Suprapubic skin (tissue), 4 donors: Measurements from ENCODE around the gene FLVCR2. TPM values are rescaled to one million over a fixed set of nuclear protein-coding genes. Genes with fewer than 3 reads are reported as not detected.

Experiments used
- DNase-seq, 2 donors: peaks; one replicate each; pipeline ENCODE4 v3.0.0-alpha.2; 2019; ENCODE audit warnings: low spot score in 2 of 2
- H3K27ac ChIP-seq: fragments of 200-600 bp; sonication (generic); one replicate; pipeline ENCODE4 v1.5.1; 2019
- H3K27me3 ChIP-seq: fragments of 200-600 bp; sonication (generic); one replicate; pipeline ENCODE4 v1.5.1; 2019
- H3K36me3 ChIP-seq: fragments of 200-600 bp; sonication (generic); one replicate; pipeline ENCODE4 v1.5.1; 2019
- H3K4me1 ChIP-seq: fragments of 200-600 bp; sonication (generic); one replicate; pipeline ENCODE4 v1.5.1; 2019
- H3K4me3 ChIP-seq: fragments of 200-600 bp; sonication (generic); one replicate; pipeline ENCODE4 v1.5.1; 2019; ENCODE audit warnings: mild to moderate bottlenecking
- H3K9me3 ChIP-seq: fragments of 200-600 bp; sonication (generic); one replicate; pipeline ENCODE4 v1.5.1; 2019
- EP300 ChIP-seq: sonication (generic); formaldehyde crosslinking; IDR thresholded peaks from one replicate; pipeline ENCODE4 v1.6.1; 2017; ENCODE audit warnings: antibody characterized with exemption
- POLR2A ChIP-seq, 2 donors: fragments of 450-650 bp; IDR thresholded peaks; one replicate each; pipeline ENCODE4 v1.6.1; 2017; ENCODE audit warnings: antibody characterized with exemption in 2 of 2, mild to moderate bottlenecking in 2 of 2, moderate library complexity in 2 of 2
- POLR2AphosphoS5 ChIP-seq, 3 donors: sonication (generic); formaldehyde crosslinking; IDR thresholded peaks; one replicate each; pipeline ENCODE4 v1.6.1; 2017; ENCODE audit warnings: antibody characterized with exemption in 3 of 3
- WGBS: methylation state at CpG from one replicate; pipeline ENCODE4 v1.1.5; 2018; 5-methylcytosine and 5-hydroxymethylcytosine counted together
- total RNA-seq, 4 donors: library from RNA; depleted of rRNA; stranded (reverse); fragments of >200 nt; gene quantifications; one replicate each; pipeline ENCODE4 v1.1.0, GENCODE V29; 2016
- TF ChIP-seq, protein P1 (sequence below), 2 donors: fragments of 200-600 bp in 1 of 2; fragments of 450-650 bp in 1 of 2; sonication (generic) in 1 of 2; IDR thresholded peaks; one replicate each; pipeline ENCODE4 v1.5.1; 2016 to 2019; ENCODE audit warnings: antibody characterized with exemption in 2 of 2, mild to moderate bottlenecking in 1 of 2, moderate library complexity in 1 of 2

FLVCR2 gene
- total RNA-seq, 4 donors from 2014 or later = 9.0 to 23.4 (median 17.4) TPM

DNA sequence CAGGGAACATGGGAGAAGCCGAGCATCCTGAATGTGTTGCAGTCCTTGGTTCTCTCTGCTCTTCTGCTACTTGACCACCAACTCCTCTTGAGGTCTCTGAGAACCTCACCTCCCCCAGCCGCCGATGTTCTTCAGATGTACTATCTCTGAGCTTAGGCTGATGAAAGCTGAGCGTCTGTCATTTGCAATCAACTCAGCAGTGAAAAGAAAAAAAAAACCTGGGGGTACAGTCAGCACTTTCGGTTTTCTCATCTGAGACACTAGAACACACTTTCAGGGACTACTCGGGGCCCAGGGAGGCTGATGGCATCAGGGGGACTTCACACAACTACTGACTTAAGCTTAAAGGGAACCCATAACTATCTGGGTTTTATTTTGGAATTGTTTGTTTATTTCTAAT lies 9.6 kb upstream of the FLVCR2 start:
- no peak for DNase-seq
- Histone ChIP-seq H3K36me3 (no peaks in the 10 kb centered on the region), H3K4me3 (no peak overlapping the region), H3K4me1 (no peaks in the 10 kb centered on the region), H3K27me3 (no peaks in the 10 kb centered on the region), H3K27ac (no peak overlapping the region), H3K9me3 (no peaks in the 10 kb centered on the region)
- 94% methylated on average over 6 of the region's 6 CpGs for WGBS
- TF ChIP-seq EP300 (no peak), POLR2AphosphoS5 (IDR thresholded peaks at IDR 0.05) (no peak), POLR2A (IDR thresholded peaks at IDR 0.05) (no peak)
- TF ChIP-seq, protein P1, sequence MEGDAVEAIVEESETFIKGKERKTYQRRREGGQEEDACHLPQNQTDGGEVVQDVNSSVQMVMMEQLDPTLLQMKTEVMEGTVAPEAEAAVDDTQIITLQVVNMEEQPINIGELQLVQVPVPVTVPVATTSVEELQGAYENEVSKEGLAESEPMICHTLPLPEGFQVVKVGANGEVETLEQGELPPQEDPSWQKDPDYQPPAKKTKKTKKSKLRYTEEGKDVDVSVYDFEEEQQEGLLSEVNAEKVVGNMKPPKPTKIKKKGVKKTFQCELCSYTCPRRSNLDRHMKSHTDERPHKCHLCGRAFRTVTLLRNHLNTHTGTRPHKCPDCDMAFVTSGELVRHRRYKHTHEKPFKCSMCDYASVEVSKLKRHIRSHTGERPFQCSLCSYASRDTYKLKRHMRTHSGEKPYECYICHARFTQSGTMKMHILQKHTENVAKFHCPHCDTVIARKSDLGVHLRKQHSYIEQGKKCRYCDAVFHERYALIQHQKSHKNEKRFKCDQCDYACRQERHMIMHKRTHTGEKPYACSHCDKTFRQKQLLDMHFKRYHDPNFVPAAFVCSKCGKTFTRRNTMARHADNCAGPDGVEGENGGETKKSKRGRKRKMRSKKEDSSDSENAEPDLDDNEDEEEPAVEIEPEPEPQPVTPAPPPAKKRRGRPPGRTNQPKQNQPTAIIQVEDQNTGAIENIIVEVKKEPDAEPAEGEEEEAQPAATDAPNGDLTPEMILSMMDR (IDR thresholded peaks at IDR 0.05) = no peak

DNA sequence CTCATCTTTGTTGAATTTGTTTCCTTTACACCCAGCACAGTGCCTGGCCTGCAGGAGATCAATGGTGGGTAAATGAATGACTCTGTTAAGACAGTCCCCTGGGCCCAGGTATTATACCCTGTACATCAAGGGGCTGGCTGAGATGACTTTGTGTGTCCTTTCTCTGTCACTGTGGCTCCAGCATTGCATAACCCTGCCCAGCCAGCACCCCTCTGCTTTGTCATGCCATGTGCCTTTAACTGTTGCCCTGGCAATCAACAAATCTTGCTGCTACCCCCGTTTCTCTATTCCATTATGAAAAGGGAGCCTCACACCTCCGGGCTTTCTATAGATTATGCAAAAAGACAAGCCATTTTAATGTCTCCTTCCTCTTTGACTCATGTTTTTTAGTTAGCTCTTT lies 7.6 kb upstream of the FLVCR2 start:
- no peaks in the 10 kb centered on the region for H3K4me1 ChIP-seq
- H3K27ac ChIP-seq = no peak overlapping the region
- H3K4me3 ChIP-seq = no peak overlapping the region
- no peak for TF ChIP-seq POLR2AphosphoS5 (IDR thresholded peaks at IDR 0.05)
- no peak for TF ChIP-seq EP300
- TF ChIP-seq, protein P1 (IDR thresholded peaks at IDR 0.05) = no peak
- TF ChIP-seq POLR2A (IDR thresholded peaks at IDR 0.05) = no peak
- no peak for DNase-seq
- no peaks in the 10 kb centered on the region for H3K9me3 ChIP-seq
- H3K36me3 ChIP-seq = no peaks in the 10 kb centered on the region
- WGBS = 58% methylated on average over 2 of the region's 2 CpGs
- no peaks in the 10 kb centered on the region for H3K27me3 ChIP-seq

DNA sequence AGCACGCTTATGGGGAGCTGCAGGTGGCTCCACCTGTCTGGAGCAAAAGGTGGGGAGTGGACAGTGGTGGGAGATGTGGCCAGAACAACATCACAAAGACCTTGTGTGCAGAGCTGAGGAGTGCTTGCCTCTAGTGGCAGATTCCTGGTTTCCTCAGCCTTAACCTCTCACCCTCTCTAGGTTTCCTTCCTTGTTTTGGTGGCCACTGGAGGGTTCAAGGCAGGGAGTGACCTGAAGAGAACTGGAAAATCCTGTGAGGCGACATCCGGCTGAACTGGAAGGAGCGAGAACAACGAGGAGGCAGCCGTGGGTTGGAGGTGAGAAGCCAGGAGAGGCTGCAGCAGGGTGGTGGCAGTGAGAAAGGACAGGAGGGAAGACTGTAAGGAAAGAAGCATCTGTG lies 6.3 kb upstream of the FLVCR2 start:
- Histone ChIP-seq H3K4me3 (no peak overlapping the region), H3K27ac (no peak overlapping the region), H3K9me3 (no peaks in the 10 kb centered on the region), H3K4me1 (no peaks in the 10 kb centered on the region), H3K27me3 (no peaks in the 10 kb centered on the region), H3K36me3 (no peaks in the 10 kb centered on the region)
- TF ChIP-seq POLR2AphosphoS5 (IDR thresholded peaks at IDR 0.05) (no peak), POLR2A (IDR thresholded peaks at IDR 0.05) (no peak), EP300 (no peak)
- TF ChIP-seq, protein P1 (IDR thresholded peaks at IDR 0.05) = no peak
- 59% methylated on average over 6 of the region's 6 CpGs for WGBS
- no peak for DNase-seq

DNA sequence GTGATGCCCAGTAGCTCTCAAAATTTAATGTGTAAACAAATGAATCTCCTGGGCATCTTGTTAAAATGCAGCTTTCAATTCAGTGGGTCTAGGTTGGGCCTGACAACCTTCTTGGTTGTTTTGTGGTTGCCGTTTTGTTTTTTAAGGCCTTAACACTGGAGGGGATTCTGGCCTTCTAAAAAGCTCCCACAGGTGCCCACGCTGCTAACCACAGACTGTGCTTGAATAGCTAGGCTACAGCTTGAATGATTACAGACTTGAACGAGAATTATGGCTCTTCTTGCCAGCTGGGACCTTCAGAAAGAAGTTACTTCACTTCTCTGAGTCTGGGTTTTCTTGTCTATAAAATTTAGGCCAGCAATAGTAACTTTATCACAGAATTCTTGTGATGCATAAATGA lies 1.3 kb upstream of the FLVCR2 start:
- peaks cover 26% of the 10 kb centered on the region for H3K4me1 ChIP-seq
- H3K4me3 ChIP-seq = no peak overlapping the region
- no peak for DNase-seq
- no peaks in the 10 kb centered on the region for H3K36me3 ChIP-seq
- TF ChIP-seq POLR2A (IDR thresholded peaks at IDR 0.05) = no peak
- no peak for TF ChIP-seq POLR2AphosphoS5 (IDR thresholded peaks at IDR 0.05)
- TF ChIP-seq EP300 = no peak
- TF ChIP-seq, protein P1 (IDR thresholded peaks at IDR 0.05) = no peak
- H3K27ac ChIP-seq = no peak overlapping the region
- H3K27me3 ChIP-seq = no peaks in the 10 kb centered on the region
- no peaks in the 10 kb centered on the region for H3K9me3 ChIP-seq
- 64% methylated on average over 3 of the region's 3 CpGs for WGBS

DNA sequence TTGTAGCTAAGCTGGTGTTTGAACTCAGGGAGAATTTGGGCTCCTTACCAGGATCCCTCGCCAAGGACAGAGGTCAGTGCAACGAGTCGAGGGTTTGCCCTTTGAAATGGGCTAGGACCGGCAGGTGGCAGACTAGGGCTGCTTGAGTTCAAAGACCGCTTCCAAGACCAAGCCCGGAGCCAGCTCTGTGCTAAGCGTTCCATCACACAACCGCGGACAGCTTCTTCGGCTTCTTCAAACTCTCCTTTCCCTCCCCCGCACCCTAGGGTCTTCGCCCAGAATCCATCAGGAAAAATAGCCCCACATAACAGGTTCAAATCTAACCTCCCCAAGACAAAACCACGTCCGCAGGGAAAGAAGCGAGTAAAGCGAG lies 705 bp upstream of the FLVCR2 start:
- peak; percentile 90 to 95 for DNase-seq
- H3K4me1 ChIP-seq = peaks cover 26% of the 10 kb centered on the region
- peak overlapping the region; percentile 80 for H3K27ac ChIP-seq
- TF ChIP-seq POLR2AphosphoS5 (IDR thresholded peaks at IDR 0.05) (peak in 1 of 3 donors; percentile 28), EP300 (no peak)
- TF ChIP-seq, protein P1 (IDR thresholded peaks at IDR 0.05) = peak; percentile 60 to 70
- H3K36me3 ChIP-seq = no peaks in the 10 kb centered on the region
- no peaks in the 10 kb centered on the region for H3K9me3 ChIP-seq
- 0% methylated on average over 15 of the region's 16 CpGs for WGBS
- no peaks in the 10 kb centered on the region for H3K27me3 ChIP-seq
- H3K4me3 ChIP-seq = peak overlapping the region; percentile 62
